Naive B cell (primary cell): Measurements from ENCODE around the gene AGBL5. TPM values are rescaled to one million over a fixed set of nuclear protein-coding genes. Genes with fewer than 3 reads are reported as not detected.

Experiments used
- ATAC-seq, 2 donors: fragments of 150-1000 bp; cut with Tn5 transposase; 2 replicates each; pipeline ENCODE4 v1.10.0; 2021; ENCODE audit warnings: low read depth in 2 of 2, mild to moderate bottlenecking in 2 of 2, moderate library complexity in 2 of 2
- DNase-seq: peaks from one replicate; pipeline ENCODE4 v3.0.0; 2022
- H3K27ac Mint-ChIP-seq, 6 donors: one replicate each; pipeline ENCODE4 v1.8.0; 2020 to 2022; ENCODE audit warnings: mild to moderate bottlenecking in 6 of 6, mixed read lengths in 6 of 6, moderate library complexity in 5 of 6, inconsistent platforms in 2 of 6
- H3K27me3 Mint-ChIP-seq, 3 donors: one replicate each; pipeline ENCODE4 v1.8.0; 2021 to 2022; ENCODE audit warnings: mixed read lengths in 3 of 3, mild to moderate bottlenecking in 1 of 3
- H3K36me3 Mint-ChIP-seq, 2 donors: one replicate each; pipeline ENCODE4 v1.8.0; 2020 to 2022; ENCODE audit warnings: mixed read lengths in 2 of 2, inconsistent platforms in 1 of 2, mild to moderate bottlenecking in 1 of 2
- H3K4me1 Mint-ChIP-seq, 3 donors: one replicate each; pipeline ENCODE4 v1.8.0; 2020 to 2022; ENCODE audit warnings: mixed read lengths in 3 of 3, inconsistent platforms in 1 of 3, mild to moderate bottlenecking in 1 of 3, moderate library complexity in 1 of 3
- H3K4me3 Mint-ChIP-seq, 8 donors: one replicate each; pipeline ENCODE4 v1.8.0; 2020 to 2022; ENCODE audit warnings: mild to moderate bottlenecking in 8 of 8, mixed read lengths in 8 of 8, moderate library complexity in 8 of 8, inconsistent platforms in 2 of 8
- H3K9me3 Mint-ChIP-seq, 7 donors: one replicate each; pipeline ENCODE4 v1.8.0; 2020 to 2022; ENCODE audit warnings: mixed read lengths in 7 of 7, mild to moderate bottlenecking in 5 of 7, inconsistent platforms in 2 of 7, moderate library complexity in 1 of 7
- polyA plus RNA-seq, 6 donors: library from polyadenylated mRNA; unstranded; fragments of 300-500 nt; fragmentation: Illumina TruSeq; gene quantifications; one replicate each; pipeline ENCODE4 v1.2.3, GENCODE V29; 2021; ENCODE audit warnings: low read depth in 6 of 6

AGBL5 gene
- polyA plus RNA-seq, 6 donors from 2014 or later = 7.8 to 11.6 (median 10.1) TPM

DNA sequence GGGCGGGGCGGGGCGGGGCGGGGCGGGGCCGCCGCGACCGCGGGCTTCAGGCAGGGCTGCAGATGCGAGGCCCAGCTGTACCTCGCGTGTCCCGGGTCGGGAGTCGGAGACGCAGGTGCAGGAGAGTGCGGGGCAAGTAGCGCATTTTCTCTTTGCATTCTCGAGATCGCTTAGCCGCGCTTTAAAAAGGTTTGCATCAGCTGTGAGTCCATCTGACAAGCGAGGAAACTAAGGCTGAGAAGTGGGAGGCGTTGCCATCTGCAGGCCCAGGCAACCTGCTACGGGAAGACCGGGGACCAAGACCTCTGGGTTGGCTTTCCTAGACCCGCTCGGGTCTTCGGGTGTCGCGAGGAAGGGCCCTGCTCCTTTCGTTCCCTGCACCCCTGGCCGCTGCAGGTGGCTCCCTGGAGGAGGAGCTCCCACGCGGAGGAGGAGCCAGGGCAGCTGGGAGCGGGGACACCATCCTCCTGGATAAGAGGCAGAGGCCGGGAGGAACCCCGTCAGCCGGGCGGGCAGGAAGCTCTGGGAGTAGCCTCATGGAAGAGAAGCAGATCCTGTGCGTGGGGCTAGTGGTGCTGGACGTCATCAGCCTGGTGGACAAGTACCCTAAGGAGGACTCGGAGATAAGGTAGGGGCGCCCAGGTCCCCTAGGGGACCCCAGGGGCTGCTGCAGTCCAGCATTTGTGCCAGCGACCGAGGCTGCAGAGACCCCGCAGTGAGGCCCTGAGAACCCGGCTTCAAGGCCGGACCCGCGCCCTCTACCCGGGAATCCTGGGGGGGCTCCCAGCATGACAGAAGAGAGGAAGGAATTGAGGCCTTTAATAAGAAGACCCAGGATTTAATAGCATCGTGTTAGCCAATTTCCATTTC lies 35.5 kb downstream of the AGBL5 start, which contains the start of gene KHK:
Gene KHK, plus strand, starts transcription at position 49 of the 870 bp plus-strand sequence. Its CDS starts 488 bp downstream, at position 537.
- peak within 1 kb of the TSS; percentile 81 to 92 (median 87) for H3K4me3 Mint-ChIP-seq
- H3K27me3 Mint-ChIP-seq = no peaks in the 10 kb centered on the region
- no peaks in the 10 kb centered on the region for H3K36me3 Mint-ChIP-seq
- peaks cover 6 to 12% (median 10%) of the 10 kb centered on the region in 3 donors for H3K4me1 Mint-ChIP-seq
- ATAC-seq (no peak), DNase-seq (no peak)
- peak within 1 kb of the TSS; percentile 67 to 92 (median 84) for H3K27ac Mint-ChIP-seq
- H3K9me3 Mint-ChIP-seq = no peaks in the 10 kb centered on the region

DNA sequence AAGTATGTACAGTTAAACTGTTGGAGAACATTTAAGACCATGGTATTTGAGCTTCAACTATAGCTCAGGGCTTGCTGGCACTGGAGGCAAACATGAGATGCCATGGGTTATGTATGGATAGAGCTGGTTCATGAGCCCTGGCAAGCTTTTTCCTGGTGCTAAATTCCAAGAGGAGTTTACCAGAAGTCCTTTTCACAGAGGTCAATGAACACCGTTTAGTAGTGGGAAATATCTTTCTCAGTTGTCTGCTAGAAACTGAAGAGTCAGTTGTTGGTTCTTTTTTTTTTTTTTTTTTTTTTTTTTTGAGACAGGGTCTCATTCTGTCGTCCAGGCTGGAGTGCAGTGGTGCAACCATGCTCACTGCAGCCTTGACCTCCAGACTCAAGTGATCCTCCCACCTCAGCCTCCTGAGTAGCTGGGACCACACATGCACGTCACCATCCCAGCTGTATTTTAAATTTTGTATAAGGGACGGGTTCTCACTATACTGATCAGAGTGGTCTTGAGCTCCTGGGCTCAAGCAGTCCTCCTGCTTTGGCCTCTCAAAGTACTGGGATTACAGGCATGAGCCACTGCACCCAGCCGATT lies 36.4 kb downstream of the AGBL5 start:
- Mint-ChIP-seq H3K27me3 (no peaks in the 10 kb centered on the region), H3K4me3 (peak overlapping the region in 6 of 8 donors; percentile 56 to 88 (median 82)), H3K27ac (no peak overlapping the region), H3K4me1 (peaks cover 6 to 12% (median 10%) of the 10 kb centered on the region in 3 donors), H3K36me3 (no peaks in the 10 kb centered on the region), H3K9me3 (no peaks in the 10 kb centered on the region)
- DNase-seq (no peak), ATAC-seq (no peak)

DNA sequence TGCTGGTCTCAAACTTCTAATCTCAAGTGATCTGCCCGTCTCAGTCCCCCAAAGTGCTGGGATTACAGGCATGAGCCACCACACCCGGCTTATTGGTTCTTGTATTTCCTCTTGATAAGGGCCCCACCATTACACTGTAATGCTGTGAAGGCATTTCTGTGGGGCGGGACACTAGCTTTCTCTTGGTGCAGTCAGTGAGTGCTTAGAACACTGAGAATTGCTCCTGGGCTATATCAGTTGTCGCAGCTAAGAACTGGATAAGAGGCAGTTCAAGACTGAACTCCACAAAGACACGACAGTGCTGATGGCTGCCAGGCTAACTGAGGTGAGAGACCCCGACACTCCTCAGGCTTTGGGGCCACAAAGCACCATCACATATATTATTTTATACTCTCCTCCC lies 37.2 kb downstream of the AGBL5 start:
- H3K9me3 Mint-ChIP-seq = no peaks in the 10 kb centered on the region
- H3K27me3 Mint-ChIP-seq = no peaks in the 10 kb centered on the region
- H3K4me3 Mint-ChIP-seq = peak overlapping the region in 5 of 8 donors; percentile 30 to 84 (median 55)
- no peak for DNase-seq
- H3K27ac Mint-ChIP-seq = no peak overlapping the region
- no peak for ATAC-seq
- no peaks in the 10 kb centered on the region for H3K36me3 Mint-ChIP-seq
- H3K4me1 Mint-ChIP-seq = peaks cover 3 to 12% (median 10%) of the 10 kb centered on the region in 3 donors

DNA sequence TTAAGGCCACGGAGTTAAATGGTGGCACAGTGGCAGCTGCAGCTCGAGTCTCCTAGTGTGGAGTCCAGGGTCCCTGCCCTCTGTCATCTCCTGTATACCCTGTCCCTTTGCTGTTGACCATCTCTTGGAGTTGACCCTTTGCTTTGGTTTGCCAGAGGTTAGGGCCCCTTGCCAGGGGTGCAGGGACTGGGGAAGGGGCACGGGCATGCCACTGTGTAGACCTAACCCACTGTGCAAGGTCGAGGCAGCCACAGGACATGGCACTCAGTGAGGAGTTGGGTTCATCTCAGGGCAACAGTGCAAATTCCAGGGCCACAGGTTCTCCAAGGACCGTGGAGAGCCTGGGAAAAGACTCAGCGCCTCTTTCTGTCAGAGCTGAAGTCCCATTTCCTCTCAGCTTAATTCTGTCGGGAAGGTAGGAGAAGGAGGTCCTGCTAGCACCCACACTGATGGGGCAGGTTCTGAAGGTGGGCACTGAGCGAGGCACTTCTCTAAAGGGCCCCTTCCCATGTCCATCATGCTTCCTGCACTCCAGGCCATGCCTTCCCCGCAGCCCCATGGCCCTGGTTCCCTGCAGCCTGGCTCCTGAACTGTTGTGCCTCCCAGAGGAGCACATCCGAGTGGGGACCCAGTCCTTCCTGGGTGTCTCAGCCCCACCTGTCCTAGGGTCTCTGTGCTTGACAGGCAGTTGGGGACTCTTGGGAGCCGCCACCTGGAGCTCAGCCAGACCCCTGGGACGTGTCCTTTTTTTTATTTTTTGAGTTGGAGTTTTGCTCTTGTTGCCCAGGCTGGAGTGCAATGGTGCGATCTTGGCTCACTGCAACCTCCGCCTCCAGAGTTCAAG lies 37.9 kb downstream of the AGBL5 start:
- no peak overlapping the region for H3K27ac Mint-ChIP-seq
- peaks cover 3 to 12% (median 10%) of the 10 kb centered on the region in 3 donors for H3K4me1 Mint-ChIP-seq
- H3K27me3 Mint-ChIP-seq = no peaks in the 10 kb centered on the region
- peak overlapping the region in 1 of 8 donors; percentile 84 for H3K4me3 Mint-ChIP-seq
- H3K36me3 Mint-ChIP-seq = no peaks in the 10 kb centered on the region
- no peak for DNase-seq
- ATAC-seq = no peak
- H3K9me3 Mint-ChIP-seq = no peaks in the 10 kb centered on the region

DNA sequence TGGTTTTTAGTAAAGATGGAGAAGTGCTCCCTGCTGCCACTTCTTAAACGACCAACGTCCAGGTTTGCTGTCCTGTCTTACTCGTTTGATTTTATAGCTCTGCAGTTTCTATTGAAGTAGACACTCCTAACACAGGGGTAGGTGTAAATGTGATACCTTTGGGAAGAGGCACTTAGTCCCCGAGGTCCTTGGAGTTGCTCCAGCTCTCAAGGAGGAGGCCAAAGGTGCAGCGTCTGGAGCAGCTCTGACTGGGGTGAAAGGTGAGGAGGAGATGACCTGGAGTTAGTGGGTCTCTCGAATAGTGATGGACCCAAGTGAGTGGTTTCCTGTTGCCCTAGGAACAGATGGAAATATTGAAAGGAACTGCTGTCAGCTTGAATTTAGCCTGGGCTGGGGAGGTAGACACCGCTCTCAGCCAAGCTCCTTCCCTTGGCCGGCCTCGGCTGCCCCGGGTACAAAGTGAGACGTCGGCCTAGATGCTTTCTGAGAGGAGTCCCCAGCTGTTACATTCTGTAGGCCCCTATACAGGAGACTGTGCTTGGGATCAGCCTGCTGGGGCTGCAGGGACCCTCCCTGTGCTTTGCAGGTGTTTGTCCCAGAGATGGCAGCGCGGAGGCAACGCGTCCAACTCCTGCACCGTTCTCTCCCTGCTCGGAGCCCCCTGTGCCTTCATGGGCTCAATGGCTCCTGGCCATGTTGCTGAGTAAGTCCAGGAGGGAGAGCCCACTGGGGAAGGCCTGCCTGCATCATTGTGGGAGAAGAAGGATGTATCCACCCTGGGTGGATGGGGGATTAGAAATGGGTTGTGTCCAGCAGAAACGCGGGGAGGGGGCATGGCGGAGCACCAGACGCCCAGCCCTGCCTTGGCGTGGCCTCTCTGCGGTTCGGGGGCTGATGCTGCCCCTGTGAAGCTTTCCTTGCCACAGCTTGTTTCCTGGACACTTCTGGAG lies 40.6 kb downstream of the AGBL5 start:
- ATAC-seq (no peak), DNase-seq (no peak)
- no peak overlapping the region for H3K27ac Mint-ChIP-seq
- peaks cover 15 to 23% (median 18%) of the 10 kb centered on the region in 3 donors for H3K4me1 Mint-ChIP-seq
- no peaks in the 10 kb centered on the region for H3K9me3 Mint-ChIP-seq
- no peak overlapping the region for H3K4me3 Mint-ChIP-seq
- H3K36me3 Mint-ChIP-seq = no peaks in the 10 kb centered on the region
- no peaks in the 10 kb centered on the region for H3K27me3 Mint-ChIP-seq

DNA sequence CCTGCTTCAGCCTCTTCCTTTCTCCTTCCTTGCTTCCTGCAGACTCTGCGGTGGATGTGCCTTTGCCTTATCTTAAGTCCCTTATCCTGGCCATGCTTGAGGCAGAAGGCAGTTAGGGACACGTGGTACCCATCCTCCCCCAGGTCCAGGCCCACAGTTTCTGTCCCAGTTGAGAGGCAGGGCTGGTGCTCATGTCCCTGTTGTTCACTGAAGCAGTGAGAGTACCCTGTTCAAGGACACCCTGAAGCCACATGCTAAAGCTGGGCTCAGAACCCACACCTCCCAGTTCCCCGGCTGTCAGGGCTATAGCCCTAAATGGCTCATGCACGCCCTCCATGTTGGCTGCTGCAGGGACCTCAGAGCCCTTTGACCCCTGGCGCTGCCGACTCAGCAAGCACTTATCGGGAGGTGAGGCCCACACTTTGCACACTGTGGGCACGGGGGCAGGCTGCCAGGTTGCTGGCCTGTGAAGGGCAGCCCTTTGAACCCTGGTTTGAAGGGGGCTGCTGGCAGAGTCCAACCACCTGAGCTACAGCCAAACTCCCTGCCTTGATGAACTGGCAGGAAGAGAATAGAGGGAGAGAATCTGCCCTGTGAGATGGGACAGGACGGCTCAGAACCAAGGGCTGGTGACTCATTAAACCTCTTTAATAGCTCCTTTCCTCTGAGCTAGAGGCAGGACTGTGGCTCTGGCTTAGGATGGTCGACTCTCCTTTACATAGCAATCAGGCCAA lies 41.4 kb downstream of the AGBL5 start:
- ATAC-seq (no peak), DNase-seq (no peak)
- peak overlapping the region in 2 of 6 donors; percentile 49 to 65 for H3K27ac Mint-ChIP-seq
- H3K4me3 Mint-ChIP-seq = no peak overlapping the region
- no peaks in the 10 kb centered on the region for H3K27me3 Mint-ChIP-seq
- H3K36me3 Mint-ChIP-seq = no peaks in the 10 kb centered on the region
- no peaks in the 10 kb centered on the region for H3K9me3 Mint-ChIP-seq
- H3K4me1 Mint-ChIP-seq = peaks cover 14 to 20% (median 15%) of the 10 kb centered on the region in 3 donors

DNA sequence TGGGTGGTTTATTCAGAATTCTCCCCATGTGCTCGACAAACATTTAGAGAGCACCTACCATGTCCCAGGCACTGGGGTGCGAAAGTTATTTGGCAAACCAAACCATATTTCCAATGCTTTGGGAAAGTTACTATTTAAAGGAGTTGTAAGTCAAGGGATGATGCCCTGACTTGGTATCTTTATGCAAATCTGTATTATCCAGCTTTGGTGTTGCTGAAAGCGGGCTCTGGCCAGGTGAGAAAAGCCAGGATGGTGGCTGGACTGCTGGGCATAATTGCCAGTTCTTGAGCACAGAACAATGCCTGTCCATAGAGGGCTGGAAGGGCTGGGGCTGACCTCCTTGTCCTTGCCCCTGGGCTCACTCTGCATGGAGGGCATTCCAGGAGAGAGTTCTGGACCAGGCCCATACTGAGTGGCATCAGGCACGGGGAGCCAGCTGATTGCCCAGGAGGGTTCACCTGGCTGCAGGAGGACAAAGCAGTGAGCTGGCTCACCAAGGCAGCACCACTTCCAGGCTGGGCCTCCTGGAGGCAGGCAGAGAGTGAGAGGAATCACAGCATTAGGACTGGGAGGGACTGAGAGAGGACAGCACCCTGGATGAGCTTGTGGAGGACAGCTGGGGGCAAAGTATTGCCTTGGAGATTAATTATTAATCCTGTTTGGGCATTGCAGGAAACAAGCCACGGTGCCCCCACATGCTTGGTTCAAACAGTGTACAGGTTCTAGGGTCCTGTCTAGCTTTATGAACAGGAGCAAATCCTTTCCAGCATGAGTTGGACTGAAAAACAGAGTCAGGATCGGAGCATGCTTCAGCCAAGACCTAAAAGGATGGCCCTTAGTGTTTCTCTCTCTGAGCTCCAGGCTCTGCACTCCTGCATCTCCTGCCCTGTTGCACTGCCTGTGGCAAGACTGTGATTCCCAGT lies 42.2 kb downstream of the AGBL5 start:
- Mint-ChIP-seq H3K27ac (peak overlapping the region in 1 of 6 donors; percentile 65), H3K4me3 (peak overlapping the region in 3 of 8 donors; percentile 8 to 51 (median 47)), H3K27me3 (no peaks in the 10 kb centered on the region), H3K4me1 (peaks cover 14 to 17% (median 15%) of the 10 kb centered on the region in 3 donors), H3K9me3 (no peaks in the 10 kb centered on the region), H3K36me3 (no peaks in the 10 kb centered on the region)
- no peak for DNase-seq
- ATAC-seq = no peak

DNA sequence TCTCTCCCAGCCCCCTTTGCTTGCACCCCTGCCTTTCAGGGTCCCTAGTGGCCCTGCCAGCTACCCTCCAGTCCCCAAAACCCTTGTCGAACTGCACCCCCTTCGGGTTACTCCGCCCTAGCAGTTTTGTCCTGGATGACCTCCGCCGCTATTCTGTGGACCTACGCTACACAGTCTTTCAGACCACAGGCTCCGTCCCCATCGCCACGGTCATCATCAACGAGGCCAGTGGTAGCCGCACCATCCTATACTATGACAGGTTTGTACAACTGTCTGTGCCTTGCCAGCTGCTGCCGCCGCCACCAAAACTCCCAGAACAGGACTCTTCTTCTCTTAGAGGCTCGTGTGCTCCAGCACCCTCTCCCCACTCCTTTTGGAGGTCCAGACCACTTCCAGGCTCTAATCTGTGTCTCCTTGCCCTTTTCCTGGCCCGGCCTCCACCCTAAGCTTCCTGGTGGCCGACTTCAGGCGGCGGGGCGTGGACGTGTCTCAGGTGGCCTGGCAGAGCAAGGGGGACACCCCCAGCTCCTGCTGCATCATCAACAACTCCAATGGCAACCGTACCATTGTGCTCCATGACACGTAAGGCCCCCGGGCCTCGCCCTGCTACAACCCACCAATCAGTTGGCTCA lies 43.0 kb downstream of the AGBL5 start:
- Mint-ChIP-seq H3K4me1 (peaks cover 14 to 17% (median 15%) of the 10 kb centered on the region in 3 donors), H3K27ac (no peak overlapping the region), H3K36me3 (peaks cover 0 to 3% of the 10 kb centered on the region in 2 donors), H3K27me3 (no peaks in the 10 kb centered on the region), H3K4me3 (peak overlapping the region in 1 of 8 donors; percentile 8), H3K9me3 (no peaks in the 10 kb centered on the region)
- DNase-seq (no peak), ATAC-seq (no peak)

DNA sequence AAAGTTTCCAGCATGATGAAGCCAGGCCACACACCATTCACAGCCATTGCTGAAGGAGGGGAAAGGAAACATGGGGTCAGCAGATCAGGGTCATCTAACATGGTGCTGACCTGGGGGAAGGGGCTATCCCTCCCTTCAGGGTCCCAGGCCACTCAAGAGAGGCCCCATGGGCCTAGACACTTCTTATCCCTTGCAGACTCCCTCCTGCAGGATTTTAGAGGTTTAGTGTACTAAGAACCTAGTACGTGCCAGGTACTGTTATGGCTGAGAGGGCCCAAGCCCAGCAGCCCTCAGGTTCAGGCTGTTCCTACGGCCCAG lies 43.9 kb downstream of the AGBL5 start:
- Mint-ChIP-seq H3K27ac (peak overlapping the region in 1 of 6 donors; percentile 14), H3K4me3 (peak overlapping the region in 7 of 8 donors; percentile 25 to 81 (median 68)), H3K36me3 (peaks cover 0 to 3% of the 10 kb centered on the region in 2 donors), H3K27me3 (no peaks in the 10 kb centered on the region), H3K9me3 (no peaks in the 10 kb centered on the region), H3K4me1 (peaks cover 14 to 17% (median 15%) of the 10 kb centered on the region in 3 donors)
- ATAC-seq (no peak), DNase-seq (no peak)

DNA sequence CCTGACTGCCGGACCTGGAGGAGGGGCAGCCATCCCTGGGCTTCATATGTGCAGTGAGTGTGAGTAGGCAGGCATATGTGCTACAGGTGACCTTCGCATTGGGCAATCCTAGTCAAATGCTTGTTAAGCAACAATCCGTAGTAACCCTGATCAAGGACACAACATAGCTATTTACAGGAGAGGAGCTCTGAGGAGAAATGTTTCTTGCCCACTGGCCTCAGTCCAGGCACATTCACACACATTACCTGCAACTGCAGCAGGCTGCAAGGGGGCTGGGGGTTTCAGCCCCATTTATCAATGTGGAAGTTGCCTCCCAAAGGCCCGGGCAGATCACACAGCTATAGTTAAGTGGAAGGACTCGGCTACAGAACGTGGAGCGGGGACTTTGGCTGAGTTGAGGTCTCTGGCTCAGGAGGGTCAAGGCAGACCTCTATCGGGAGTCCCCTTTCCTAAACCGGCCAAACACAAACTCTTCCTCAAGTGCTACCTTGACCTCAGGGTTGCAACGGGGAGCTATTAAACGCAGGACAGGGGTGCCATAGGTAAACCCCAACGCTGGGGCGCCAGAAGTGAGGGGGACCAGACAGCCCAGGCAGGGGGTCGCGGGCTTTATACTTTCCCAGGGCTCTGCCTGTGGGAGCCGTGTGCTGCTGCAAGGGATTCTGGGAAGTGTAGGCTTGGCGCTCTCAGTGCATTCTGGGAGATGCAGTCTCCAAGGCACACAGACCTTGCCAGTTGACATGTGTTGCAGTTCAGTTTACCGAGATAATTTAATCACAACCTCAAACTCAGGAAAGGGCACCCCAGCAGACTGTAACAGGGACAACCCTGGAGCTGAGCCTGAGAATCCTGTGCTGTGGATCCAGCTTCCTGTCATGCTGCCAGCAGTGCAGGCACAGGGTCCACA lies 44.5 kb downstream of the AGBL5 start:
- H3K27ac Mint-ChIP-seq = peak overlapping the region in 1 of 6 donors; percentile 44

More for the DNA sequence above, 44.5 kb downstream of the AGBL5 start:
- Mint-ChIP-seq H3K27me3 (no peaks in the 10 kb centered on the region), H3K9me3 (no peaks in the 10 kb centered on the region), H3K36me3 (peaks cover 0 to 3% of the 10 kb centered on the region in 2 donors), H3K4me3 (peak overlapping the region; percentile 55 to 91 (median 80)), H3K4me1 (peaks cover 14 to 17% (median 15%) of the 10 kb centered on the region in 3 donors)
- ATAC-seq (peak; percentile 87 to 88), DNase-seq (peak; percentile 35)
